ENCODE measurements around the gene LRRC9. TPM values are rescaled to one million over a fixed set of nuclear protein-coding genes. Genes with fewer than 3 reads are reported as not detected.

The LRRC9 gene
- total RNA-seq, 4 donors from 2014 or later, result not detected

GRCh38 chr14:59890676-59891075 is 29.3 kb upstream of the LRRC9 start:
- Histone ChIP-seq H3K9me3 (no peaks in the 10 kb centered on the region), H3K4me3 (no peak overlapping the region), H3K36me3 (no peaks in the 10 kb centered on the region), H3K27ac (no peak overlapping the region), H3K4me1 (no peaks in the 10 kb centered on the region), H3K27me3 (no peaks in the 10 kb centered on the region)
- no peak for TF ChIP-seq EP300 (IDR thresholded peaks at IDR 0.05)
- TF ChIP-seq CTCF (IDR thresholded peaks at IDR 0.05), result no peak
- no peak for TF ChIP-seq POLR2A (IDR thresholded peaks at IDR 0.05)
- no peak for DNase-seq (ENCODE audit: low spot score in 2 of 2)
- WGBS, 2 donors, result 61 to 70% methylated on average over 2 of the region's 2 CpGs

- DNase-seq (ENCODE audit: low spot score in 2 of 2), result no peak
- Histone ChIP-seq H3K27ac (no peak overlapping the region), H3K4me1 (no peaks in the 10 kb centered on the region), H3K9me3 (no peaks in the 10 kb centered on the region), H3K36me3 (no peaks in the 10 kb centered on the region), H3K4me3 (no peak overlapping the region), H3K27me3 (no peaks in the 10 kb centered on the region)
- 57 to 58% methylated on average over 1 of the region's 1 CpG for WGBS, 2 donors
- TF ChIP-seq POLR2A (IDR thresholded peaks at IDR 0.05) (no peak), EP300 (IDR thresholded peaks at IDR 0.05) (no peak), CTCF (IDR thresholded peaks at IDR 0.05) (no peak)
Measured at GRCh38 chr14:59895721-59896120, 24.2 kb upstream of the LRRC9 start.

GRCh38 chr14:59897757-59898383 is 22.1 kb upstream of the LRRC9 start:
- no peaks in the 10 kb centered on the region for H3K4me1 ChIP-seq
- WGBS, 2 donors, result 30 to 33% methylated on average over 8 of the region's 8 CpGs
- peak in 1 of 2 donors; percentile 48 for DNase-seq (ENCODE audit: low spot score in 2 of 2)
- peaks cover 0 to 4% (median 0%) of the 10 kb centered on the region in 4 donors for H3K9me3 ChIP-seq
- TF ChIP-seq POLR2A (IDR thresholded peaks at IDR 0.05) (no peak), CTCF (IDR thresholded peaks at IDR 0.05) (peak; percentile 26 to 64 (median 33))
- no peak overlapping the region for H3K27ac ChIP-seq
- H3K27me3 ChIP-seq, result no peaks in the 10 kb centered on the region
- H3K4me3 ChIP-seq, result no peak overlapping the region
- H3K36me3 ChIP-seq, result no peaks in the 10 kb centered on the region

GRCh38 chr14:59900556-59900955 is 19.4 kb upstream of the LRRC9 start:
- WGBS, 2 donors, result 75 to 78% methylated on average over 3 of the region's 3 CpGs
- no peak overlapping the region for H3K4me3 ChIP-seq
- H3K27ac ChIP-seq, result no peak overlapping the region
- no peak for TF ChIP-seq EP300 (IDR thresholded peaks at IDR 0.05)
- TF ChIP-seq POLR2A (IDR thresholded peaks at IDR 0.05), result no peak
- H3K27me3 ChIP-seq, result no peaks in the 10 kb centered on the region
- H3K9me3 ChIP-seq, result peaks cover 0 to 4% (median 0%) of the 10 kb centered on the region in 4 donors
- no peaks in the 10 kb centered on the region for H3K36me3 ChIP-seq
- H3K4me1 ChIP-seq, result no peaks in the 10 kb centered on the region
- DNase-seq (ENCODE audit: low spot score in 2 of 2), result no peak

- H3K27ac ChIP-seq, result no peak overlapping the region
- 52 to 53% methylated on average over 2 of the region's 2 CpGs for WGBS, 2 donors
Measured at GRCh38 chr14:59904184-59904583, 15.8 kb upstream of the LRRC9 start.

More at GRCh38 chr14:59904184-59904583, 15.8 kb upstream of the LRRC9 start:
- H3K9me3 ChIP-seq, result peaks cover 0 to 4% (median 0%) of the 10 kb centered on the region in 4 donors
- no peak for TF ChIP-seq CTCF (IDR thresholded peaks at IDR 0.05)
- no peaks in the 10 kb centered on the region for H3K4me1 ChIP-seq
- no peak overlapping the region for H3K4me3 ChIP-seq
- H3K27me3 ChIP-seq, result no peaks in the 10 kb centered on the region
- DNase-seq (ENCODE audit: low spot score in 2 of 2), result no peak
- H3K36me3 ChIP-seq, result no peaks in the 10 kb centered on the region
